HepG2 (cell line): ENCODE data around the gene GRHL1. TPM values are rescaled to one million over a fixed set of nuclear protein-coding genes. Genes with fewer than 3 reads are reported as not detected.
A peak's percentile ranks its signal among the peaks of the same experiment; 100 is the strongest.

ENCODE experiments used
- MXD4 ChIP-seq: IDR thresholded peaks from 2 replicates; pipeline ENCODE4 v1.6.1; 2016; ENCODE audit warnings: mild to moderate bottlenecking, missing biosample characterization, missing genetic modification reagents
- PITX1 ChIP-seq: sonication (generic); formaldehyde crosslinking; IDR thresholded peaks from 2 replicates; pipeline ENCODE4 v1.5.1; 2020; ENCODE audit warnings: mild to moderate bottlenecking, missing genetic modification reagents
- POGK ChIP-seq: sonication (generic); formaldehyde crosslinking; conservative IDR thresholded peaks from 2 replicates; pipeline ENCODE4 v1.8.0; 2022; ENCODE audit warnings: mild to moderate bottlenecking, moderate library complexity, missing genetic modification reagents
- SNAPC4 ChIP-seq: sonication (generic); formaldehyde crosslinking; IDR thresholded peaks from 2 replicates; pipeline ENCODE4 v1.4.0; 2020; ENCODE audit warnings: mild to moderate bottlenecking, missing genetic modification reagents
- ZBTB2 ChIP-seq: sonication (generic); formaldehyde crosslinking; IDR thresholded peaks from 2 replicates; pipeline ENCODE4 v1.8.0; 2022; ENCODE audit warnings: low read depth, missing genetic modification reagents
- ZHX2 ChIP-seq, 2 experiments: sonication (generic) in 1 of 2; formaldehyde crosslinking in 1 of 2; IDR thresholded peaks; 2 replicates each; pipeline versions ENCODE4 v1.6.1 to v1.9.0; 2014 to 2022; ENCODE audit warnings: antibody characterized with exemption in 1 of 2, borderline replicate concordance in 1 of 2, inconsistent platforms in 1 of 2, low read depth in 1 of 2, missing genetic modification reagents in 1 of 2
- polyA plus RNA-seq, 8 experiments: library from polyadenylated mRNA; depleted of rRNA in 3 of 8; stranded (reverse) in 7 of 8; unstranded in 1 of 8; fragments of >200 nt; fragmentation: Illumina TruSeq in 4 of 8; extraction: Trizol in 4 of 8; gene quantifications; 2 replicates each; pipeline versions ENCODE4 v1.2.1 to v1.2.3, GENCODE V29; 2011 to 2016; ENCODE audit warnings: low read depth in 4 of 8, missing spikeins in 1 of 8, mixed read lengths in 1 of 8; ENCODE audit not compliant: insufficient read depth in 1 of 8
- total RNA-seq, 5 experiments: library from RNA; depleted of rRNA; stranded (reverse); fragments of >200 nt; fragmentation: Illumina TruSeq; extraction: Trizol; gene quantifications; 2 replicates each; pipeline ENCODE4 v1.2.3, GENCODE V29; 2016; ENCODE audit warnings: low read depth in 1 of 5
- TF ChIP-seq, protein P1 (sequence below): sonication (generic); formaldehyde crosslinking; conservative IDR thresholded peaks from 2 replicates; pipeline ENCODE4 v1.8.1; 2023; ENCODE audit warnings: missing genetic modification reagents

Gene GRHL1
- total and polyA plus RNA-seq, 2 of the 13 experiments (the other 11 are each of a cell fraction or from before 2014, with no cell fraction given), result 9.3 to 12.0 TPM

- TF ChIP-seq SNAPC4, result 0 out of 2 replicates have a peak, but pooled peaks have one; percentile 60
- peak; percentile 1 for TF ChIP-seq PITX1 (CRISPR knock-in tag)
- TF ChIP-seq ZHX2 (IDR thresholded peaks at IDR 0.05; ENCODE audit: low read depth), result no peak
- peak; percentile 99 for TF ChIP-seq ZHX2 (CRISPR knock-in tag; IDR thresholded peaks at IDR 0.05; ENCODE audit: borderline replicate concordance)
- TF ChIP-seq, protein P1, sequence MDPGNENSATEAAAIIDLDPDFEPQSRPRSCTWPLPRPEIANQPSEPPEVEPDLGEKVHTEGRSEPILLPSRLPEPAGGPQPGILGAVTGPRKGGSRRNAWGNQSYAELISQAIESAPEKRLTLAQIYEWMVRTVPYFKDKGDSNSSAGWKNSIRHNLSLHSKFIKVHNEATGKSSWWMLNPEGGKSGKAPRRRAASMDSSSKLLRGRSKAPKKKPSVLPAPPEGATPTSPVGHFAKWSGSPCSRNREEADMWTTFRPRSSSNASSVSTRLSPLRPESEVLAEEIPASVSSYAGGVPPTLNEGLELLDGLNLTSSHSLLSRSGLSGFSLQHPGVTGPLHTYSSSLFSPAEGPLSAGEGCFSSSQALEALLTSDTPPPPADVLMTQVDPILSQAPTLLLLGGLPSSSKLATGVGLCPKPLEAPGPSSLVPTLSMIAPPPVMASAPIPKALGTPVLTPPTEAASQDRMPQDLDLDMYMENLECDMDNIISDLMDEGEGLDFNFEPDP (CRISPR knock-in tag), result peak; percentile 100
- peak; percentile 94 for TF ChIP-seq POGK (CRISPR knock-in tag)
- peak; percentile 82; the same call in 1 of the 2 replicates for TF ChIP-seq MXD4 (CRISPR knock-in tag)
- TF ChIP-seq ZBTB2 (CRISPR knock-in tag), result peak; percentile 91
Measured at GRCh38 chr2:10043256-10043905, 91.9 kb downstream of the GRHL1 start, which contains the start of gene KLF11 (continued).
